MM.1S (cell line): ENCODE data around the gene DDC.

Experiments
- DNase-seq: peaks from one replicate; pipeline ENCODE4 v3.0.0-alpha.2; 2015
- H2AFZ ChIP-seq: fragments of 300-600 bp; sonication (generic); 2 replicates; pipeline ENCODE4 v1.6.0; 2016; ENCODE audit warnings: antibody characterized with exemption, low read length
- H3F3A ChIP-seq: fragments of 300-600 bp; sonication (generic); 2 replicates; pipeline ENCODE4 v1.6.1; 2016; ENCODE audit warnings: mild to moderate bottlenecking, antibody characterized with exemption, low read length, moderate library complexity, mixed read lengths; ENCODE audit not compliant: insufficient read depth
- H3K27ac ChIP-seq: fragments of 300-600 bp; sonication (generic); 2 replicates; pipeline ENCODE4 v1.5.1; 2016; ENCODE audit warnings: mild to moderate bottlenecking, low read length
- H3K27me3 ChIP-seq: fragments of 300-600 bp; sonication (generic); replicated peaks from 2 replicates; pipeline ENCODE4 v1.6.0; 2016; ENCODE audit warnings: low read length; ENCODE audit not compliant: insufficient read depth
- H3K36me3 ChIP-seq: fragments of 300-600 bp; sonication (generic); replicated peaks from 2 replicates; pipeline ENCODE4 v1.6.1; 2016; ENCODE audit warnings: mild to moderate bottlenecking, low read length, mixed read lengths; ENCODE audit not compliant: insufficient read depth
- H3K4me1 ChIP-seq: fragments of 300-600 bp; sonication (generic); 2 replicates; pipeline ENCODE4 v1.6.1; 2016; ENCODE audit warnings: low read length, mixed read lengths
- H3K4me2 ChIP-seq: fragments of 300-600 bp; sonication (generic); 2 replicates; pipeline ENCODE4 v1.6.0; 2016; ENCODE audit warnings: low read depth, low read length
- H3K4me3 ChIP-seq: fragments of 300-600 bp; sonication (generic); 2 replicates; pipeline ENCODE4 v1.5.1; 2016; ENCODE audit warnings: low read length, mixed read lengths
- H3K79me2 ChIP-seq: fragments of 300-600 bp; sonication (generic); 2 replicates; pipeline ENCODE4 v1.6.1; 2016; ENCODE audit warnings: mixed run types, low read length, mixed read lengths
- H3K9ac ChIP-seq: fragments of 300-600 bp; sonication (generic); 2 replicates; pipeline ENCODE4 v1.6.1; 2016; ENCODE audit warnings: low read length, mixed read lengths
- H3K9me2 ChIP-seq: fragments of 300-600 bp; sonication (generic); replicated peaks from 2 replicates; pipeline ENCODE4 v1.6.1; 2016; ENCODE audit warnings: mild to moderate bottlenecking, low read length, mixed read lengths; ENCODE audit not compliant: insufficient read depth
- H3K9me3 ChIP-seq: fragments of 300-600 bp; sonication (generic); replicated peaks from 2 replicates; pipeline ENCODE4 v1.6.1; 2016; ENCODE audit warnings: mild to moderate bottlenecking, low read length, mixed read lengths; ENCODE audit not compliant: insufficient read depth
- H4K20me1 ChIP-seq: fragments of 300-600 bp; sonication (generic); 2 replicates; pipeline ENCODE4 v1.6.1; 2016; ENCODE audit warnings: mild to moderate bottlenecking, low read length, moderate library complexity, mixed read lengths; ENCODE audit not compliant: insufficient read depth
- CTCF ChIP-seq: fragments of 300-600 bp; sonication (generic); IDR thresholded peaks from 2 replicates; pipeline ENCODE4 v1.5.1; 2016; ENCODE audit warnings: antibody characterized with exemption, low read length, mixed read lengths
- EZH2 ChIP-seq: fragments of 300-600 bp; sonication (generic); optimal IDR thresholded peaks from 2 replicates; pipeline ENCODE3; 2017; ENCODE audit warnings: low read depth, mild to moderate bottlenecking, antibody characterized with exemption, low read length, mixed read lengths
- EZH2phosphoT487 ChIP-seq: fragments of 300-600 bp; sonication (generic); IDR thresholded peaks from 2 replicates; pipeline ENCODE4 v1.6.1; 2018; ENCODE audit warnings: antibody characterized with exemption, low read length

Gene DDC

GRCh38 chr7:50564640-50565558 lies at the start of gene DDC:
Gene DDC (minus strand): TSS chr7:50565405. CDS start chr7:50544085, 21,320 bp downstream.
- H3K4me3 ChIP-seq = no peak within 1 kb of the TSS
- no peaks in the 10 kb centered on the region for H3K9me2 ChIP-seq
- no peaks in the 10 kb centered on the region for H3K4me1 ChIP-seq
- no peaks in the 10 kb centered on the region for H3K27me3 ChIP-seq
- DNase-seq = no peak
- no peaks in the 10 kb centered on the region for H3K79me2 ChIP-seq
- no peak within 1 kb of the TSS for H3K27ac ChIP-seq
- H3K9ac ChIP-seq = no peak within 1 kb of the TSS
- no peak within 1 kb of the TSS for H3K4me2 ChIP-seq
- no peaks in the 10 kb centered on the region for H3F3A ChIP-seq
- no peak for TF ChIP-seq EZH2phosphoT487
- TF ChIP-seq EZH2 = no peak
- TF ChIP-seq CTCF = no peak
- no peak within 1 kb of the TSS for H2AFZ ChIP-seq
- no peaks in the 10 kb centered on the region for H4K20me1 ChIP-seq
- no peaks in the 10 kb centered on the region for H3K9me3 ChIP-seq
- no peaks in the 10 kb centered on the region for H3K36me3 ChIP-seq

- Histone ChIP-seq H3F3A (no peaks in the 10 kb centered on the region), H3K79me2 (no peaks in the 10 kb centered on the region), H3K9me2 (no peaks in the 10 kb centered on the region), H3K36me3 (no peaks in the 10 kb centered on the region), H3K4me3 (no peak overlapping the region), H3K4me2 (no peak overlapping the region), H3K27me3 (no peaks in the 10 kb centered on the region; the same call in 1 of the 2 replicates), H3K9me3 (no peaks in the 10 kb centered on the region), H3K27ac (no peak overlapping the region), H4K20me1 (no peaks in the 10 kb centered on the region), H2AFZ (no peak overlapping the region), H3K4me1 (0 out of 2 replicates have a peak, but pooled peaks cover 1% of the 10 kb centered on the region), H3K9ac (no peak overlapping the region)
- TF ChIP-seq EZH2 (no peak), EZH2phosphoT487 (no peak)
- DNase-seq = no peak
Observed at GRCh38 chr7:50613473-50613872, 48.3 kb upstream of the DDC start.

- H3K9ac ChIP-seq = no peak overlapping the region
- H3K27me3 ChIP-seq = no peaks in the 10 kb centered on the region; the same call in 1 of the 2 replicates
- no peak for TF ChIP-seq CTCF
- no peaks in the 10 kb centered on the region for H3K36me3 ChIP-seq
- no peaks in the 10 kb centered on the region for H3K9me3 ChIP-seq
- no peak overlapping the region for H3K4me2 ChIP-seq
- no peaks in the 10 kb centered on the region for H3K9me2 ChIP-seq
- no peaks in the 10 kb centered on the region for H3K79me2 ChIP-seq
- no peaks in the 10 kb centered on the region for H4K20me1 ChIP-seq
- H3F3A ChIP-seq = peaks cover 8% of the 10 kb centered on the region; the same call in 1 of the 2 replicates
- peaks cover 6% of the 10 kb centered on the region; the same call in 1 of the 2 replicates for H3K4me1 ChIP-seq
- no peak overlapping the region for H3K4me3 ChIP-seq
- no peak overlapping the region for H2AFZ ChIP-seq
- no peak for DNase-seq
- H3K27ac ChIP-seq = no peak overlapping the region
Observed at GRCh38 chr7:50612704-50613103, 47.5 kb upstream of the DDC start.
